T-helper 2 cell (primary cell): ENCODE data around the gene IFNE.
"Not testable (repeated sequence)": the region's sequence is repeated elsewhere in the genome, so short reads cannot be mapped to it uniquely, and the experiment has no call there.

Experiments used
- DNase-seq, 5 experiments: peaks; one replicate each; pipeline versions ENCODE4 v3.0.0 to v3.0.0-alpha.2; 2012 to 2022

Gene IFNE

DNA sequence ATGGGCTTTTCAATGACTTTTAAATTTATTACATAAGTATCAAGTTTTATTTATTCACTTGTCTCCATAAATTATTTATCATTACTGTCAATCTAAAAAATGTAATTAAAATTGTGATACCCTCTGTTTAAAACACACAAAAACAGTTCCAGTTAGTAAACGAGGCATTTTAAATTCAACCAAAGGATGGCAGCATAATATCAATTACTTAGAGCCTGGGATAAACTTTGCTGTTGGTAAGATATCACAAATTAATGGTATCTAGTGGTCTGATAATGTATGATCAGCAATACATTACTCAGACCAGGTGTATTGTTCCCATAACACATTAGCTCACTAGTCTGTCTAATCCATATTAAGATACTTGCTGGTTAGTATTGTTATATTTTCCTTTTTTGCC lies 9.6 kb upstream of the IFNE start:
- no peak for DNase-seq

DNA sequence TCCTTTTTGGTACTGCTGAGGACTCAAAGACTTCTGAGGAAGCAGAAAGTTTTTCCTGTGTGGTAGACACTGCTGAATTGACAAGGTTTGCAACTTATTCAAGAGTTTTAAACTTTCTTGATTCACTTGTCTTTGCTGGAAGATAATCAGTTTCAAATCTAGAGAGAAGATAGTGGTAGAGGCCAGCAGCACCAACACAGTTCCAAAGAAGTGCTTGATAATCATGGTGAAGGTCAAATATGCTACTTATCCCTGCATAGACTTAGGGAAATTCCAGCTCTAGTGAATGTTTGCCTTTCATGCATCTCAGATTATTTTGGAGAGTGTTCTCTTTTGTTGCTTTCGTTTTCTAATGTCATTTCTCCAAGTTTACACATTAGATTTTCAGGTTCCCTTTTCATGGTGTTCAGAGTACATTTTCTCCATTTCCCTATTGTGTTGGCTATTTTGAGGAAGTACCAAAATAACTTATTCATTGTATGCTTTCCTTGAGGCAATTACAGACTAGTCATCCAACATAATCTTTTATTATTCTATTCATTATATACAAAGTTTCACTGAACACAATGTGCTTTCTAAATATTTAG lies 550 bp downstream of the IFNE start:
- no peak for DNase-seq

- DNase-seq = no peak
These were observed 2.9 kb downstream of the IFNE start for GRCh38 chr9:21479152-21479702.

DNA sequence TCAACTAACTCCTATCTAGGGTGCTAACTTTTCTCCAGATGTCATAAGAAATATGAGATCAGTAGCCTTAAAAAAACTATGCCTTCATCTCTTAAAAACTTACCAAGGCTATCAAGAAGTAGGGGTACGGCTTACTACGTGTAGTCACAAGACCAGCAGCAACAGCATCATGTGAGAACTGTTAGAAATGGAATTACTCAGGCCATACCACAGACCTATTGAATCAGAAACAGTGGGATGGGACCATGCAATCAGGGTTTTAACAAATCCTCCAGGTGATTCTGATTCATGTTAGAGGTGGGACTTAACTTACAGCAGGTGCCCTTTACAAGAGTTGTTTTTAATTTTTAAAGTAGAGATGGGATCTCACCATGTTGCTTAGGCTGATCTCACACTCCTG lies 4.6 kb downstream of the IFNE start:
- DNase-seq = peak in 1 of 5 experiments; percentile 21

DNA sequence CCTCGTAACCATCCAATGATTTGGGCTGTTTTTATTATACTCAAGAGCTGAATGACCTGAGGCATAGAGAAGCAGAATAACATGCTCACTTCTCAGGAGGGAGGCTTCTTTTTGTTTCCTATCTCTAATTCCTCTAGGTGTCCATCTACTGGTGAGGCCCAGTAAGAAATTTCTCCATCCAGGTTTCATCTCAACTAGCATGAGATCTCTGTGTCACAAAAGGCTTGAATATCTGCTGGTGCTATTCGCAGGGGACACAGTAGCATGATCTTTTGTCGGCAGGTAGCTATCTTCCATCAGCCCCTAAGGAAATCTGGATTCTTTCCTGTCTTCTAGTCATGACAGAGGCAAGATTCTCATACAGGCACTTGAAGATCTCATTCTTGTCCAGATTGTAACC lies 8.9 kb downstream of the IFNE start:
- DNase-seq = no peak

DNA sequence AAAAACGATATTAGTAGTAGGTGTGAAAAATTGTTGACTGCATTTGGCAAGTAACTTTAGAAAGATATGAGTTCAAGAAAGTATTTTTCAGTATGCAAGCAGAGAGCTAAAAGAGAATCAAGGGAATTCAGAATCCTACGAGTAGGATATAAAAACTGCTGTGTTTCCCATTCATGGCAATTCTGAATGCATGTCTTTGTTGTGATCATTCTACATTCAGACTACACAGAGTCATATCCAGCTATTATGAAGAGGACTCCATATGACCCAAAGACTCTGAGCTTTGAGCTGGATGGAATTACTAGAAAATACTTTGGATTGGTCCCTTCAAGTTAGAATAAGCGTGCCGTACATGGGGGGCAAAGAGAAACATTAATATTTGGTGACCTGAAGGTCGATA lies 12.0 kb downstream of the IFNE start:
- DNase-seq = no peak

- DNase-seq = peak in 2 of 5 experiments; percentile 38 to 60
These were observed 16.1 kb downstream of the IFNE start for GRCh38 chr9:21465859-21466518.

DNA sequence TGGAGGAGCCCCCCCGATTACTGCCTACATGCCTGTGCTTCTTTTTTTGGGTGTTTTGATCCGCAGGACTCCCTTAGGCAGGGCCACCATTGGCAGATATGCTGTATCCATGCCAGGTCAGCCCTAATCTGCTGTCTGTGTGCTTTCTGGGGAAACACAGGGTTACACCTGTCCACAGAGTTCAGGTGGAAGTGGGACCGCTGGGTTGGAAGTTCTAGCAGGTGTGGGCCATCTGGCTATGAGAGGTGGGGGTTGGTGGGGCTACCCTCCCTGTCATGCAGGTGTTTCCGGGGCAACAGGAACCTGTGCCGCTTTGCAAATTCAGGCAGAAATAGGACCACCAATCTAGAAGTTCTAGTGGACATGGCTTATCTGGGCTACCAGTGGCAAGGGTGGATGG lies 17.0 kb downstream of the IFNE start:
- DNase-seq = no peak

- DNase-seq = no peak
These were observed 20.7 kb downstream of the IFNE start for GRCh38 chr9:21461377-21461776.

DNA sequence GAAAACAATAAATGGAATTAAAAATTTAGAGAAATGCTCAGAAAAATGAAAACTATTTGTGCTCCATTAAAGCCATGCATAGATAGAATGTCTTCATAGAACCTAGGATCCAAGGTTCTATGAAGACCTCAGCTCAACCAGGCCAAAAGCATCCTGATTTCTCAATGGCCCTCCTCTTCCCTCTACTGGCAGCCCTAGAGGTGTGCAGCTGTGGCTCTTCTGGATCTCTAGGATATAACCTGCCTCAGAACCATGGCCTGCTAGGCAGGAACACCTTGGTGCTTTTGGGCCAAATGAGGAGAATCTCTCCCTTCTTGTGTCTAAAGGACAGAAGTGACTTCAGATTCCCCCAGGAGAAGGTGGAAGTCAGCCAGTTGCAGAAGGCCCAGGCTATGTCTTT lies 26.8 kb downstream of the IFNE start:
- peak in 1 of 5 experiments; percentile 29 for DNase-seq

DNA sequence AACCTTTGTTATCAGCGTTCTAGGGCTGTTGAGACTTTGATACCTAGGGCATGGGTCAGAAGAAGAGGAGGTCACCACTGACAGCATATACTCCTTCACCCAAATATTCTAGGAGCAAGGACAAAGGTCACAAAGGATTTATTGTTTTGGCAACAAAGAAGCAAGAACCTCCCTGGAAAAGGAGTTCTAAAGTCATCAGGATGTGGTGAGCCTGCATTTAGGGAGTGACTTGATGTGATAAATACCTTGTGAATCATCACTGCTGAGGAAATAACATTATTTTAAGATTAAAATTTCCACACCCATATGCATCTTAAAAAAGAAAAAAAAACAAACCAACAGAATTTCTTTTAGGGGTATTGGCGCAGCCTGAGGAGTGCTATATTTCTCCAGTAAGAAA lies 28.0 kb downstream of the IFNE start:
- DNase-seq = no peak

- DNase-seq = no peak
These were observed 29.4 kb downstream of the IFNE start for GRCh38 chr9:21452681-21453080.

DNA sequence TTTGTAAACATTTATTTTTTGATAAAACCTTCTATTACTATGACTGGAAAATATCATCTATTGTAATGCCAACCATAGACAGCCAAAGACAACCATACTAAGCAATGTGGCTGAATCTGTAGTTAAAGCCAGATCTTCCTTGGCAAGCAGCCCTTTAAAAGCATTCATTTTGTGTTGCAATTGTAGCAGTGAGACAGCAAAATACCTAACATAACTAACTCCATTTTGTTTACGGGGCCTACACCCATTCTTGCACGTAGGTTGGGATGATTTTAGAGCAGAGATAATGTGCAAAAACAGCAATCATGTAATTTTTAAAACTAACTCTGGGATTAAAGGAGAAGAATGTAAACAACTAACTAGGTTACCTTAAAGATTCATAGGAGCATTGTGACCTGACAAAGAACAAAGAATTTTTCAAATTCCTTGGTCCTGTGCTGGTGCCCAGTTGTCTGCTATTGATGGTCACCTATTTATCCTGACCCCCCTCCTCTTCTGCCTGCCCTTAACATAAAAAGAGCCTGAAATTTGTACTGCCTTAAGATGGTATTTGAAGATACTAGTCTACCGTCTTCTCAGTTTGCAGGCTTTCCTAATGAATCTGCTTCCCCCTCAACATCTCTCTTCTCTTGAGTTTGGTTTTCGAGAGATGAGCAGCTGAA lies 31.2 kb downstream of the IFNE start:
- DNase-seq = no peak

GRCh38 chr9:21449312-21449711 lies 32.8 kb downstream of the IFNE start:
- DNase-seq = not testable (repeated sequence)

GRCh38 chr9:21443849-21444625 lies 38.1 kb downstream of the IFNE start:
- DNase-seq = peak in 2 of 5 experiments; percentile 37 to 65

GRCh38 chr9:21440139-21440538 lies 42.0 kb downstream of the IFNE start, which contains the start of gene IFNA1:
Gene IFNA1, plus strand, starts transcription at chr9:21440439. Its CDS starts 69 bp downstream, at chr9:21440508.
- no peak for DNase-seq

- not testable (repeated sequence) for DNase-seq
These were observed 47.1 kb downstream of the IFNE start for GRCh38 chr9:21435015-21435383.

GRCh38 chr9:21434202-21435014 lies 47.7 kb downstream of the IFNE start:
- peak in 2 of 5 experiments; percentile 11 to 46 for DNase-seq

- DNase-seq = no peak
These were observed 49.3 kb downstream of the IFNE start for GRCh38 chr9:21432672-21433425.
